SK-N-SH (cell line): ENCODE measurements around the gene TMX2.
"Not testable (repeated sequence)": the region's sequence is repeated elsewhere in the genome, so short reads cannot be mapped to it uniquely, and the experiment has no call there.

ENCODE experiments used
- CTCF ChIP-seq: fragments of 200-600 bp; sonication (generic); IDR thresholded peaks from 2 replicates; pipeline ENCODE4 v1.6.1; 2017; ENCODE audit warnings: antibody characterized with exemption, mild to moderate bottlenecking, moderate library complexity
- GATA2 ChIP-seq: sonication (generic); formaldehyde crosslinking; IDR thresholded peaks from 2 replicates; pipeline ENCODE4 v1.5.0; 2020; ENCODE audit warnings: mild to moderate bottlenecking, missing genetic modification reagents
- MXI1 ChIP-seq: IDR thresholded peaks from 2 replicates; pipeline ENCODE4 v1.6.1; 2012; ENCODE audit warnings: mild to moderate bottlenecking, low read depth, low read length, improper control_type of control experiment
- POLR2AphosphoS5 ChIP-seq: IDR thresholded peaks from 2 replicates; pipeline ENCODE4 v1.6.1; 2012; ENCODE audit warnings: low read depth, low read length
- SIN3A ChIP-seq: IDR thresholded peaks from 2 replicates; pipeline ENCODE4 v1.6.1; 2012; ENCODE audit warnings: low read depth, mild to moderate bottlenecking, low read length, moderate library complexity, borderline replicate concordance
- USF2 ChIP-seq: fragments of 150-350 bp; IDR thresholded peaks from 2 replicates; pipeline ENCODE4 v1.6.1; 2017; ENCODE audit warnings: antibody characterized with exemption, low read length, low read depth, borderline replicate concordance

- TF ChIP-seq CTCF; SIN3A; GATA2 (CRISPR knock-in tag); USF2; POLR2AphosphoS5; MXI1: not testable (repeated sequence)
Measured at GRCh38 chr11:57716726-57717125, 4.3 kb downstream of the TMX2 start.
